ENCODE data around the gene CCDC66.
"Not testable (repeated sequence)": the region's sequence is repeated elsewhere in the genome, so short reads cannot be mapped to it uniquely, and the experiment has no call there.

The CCDC66 gene

GRCh38 chr3:56557831-56558170 lies 826 bp downstream of the CCDC66 start:
- H3K4me3 ChIP-seq (ENCODE audit: control insufficient read depth, low read depth, low read length), result peak overlapping the region; percentile 85
- no peak for DNase-seq (ENCODE audit: low read depth)
- TF ChIP-seq CTCF (IDR thresholded peaks at IDR 0.05; ENCODE audit: control insufficient read depth, insufficient read depth, low read depth, low read length, missing control alignments), result no peak

GRCh38 chr3:56573501-56573900 lies 16.5 kb downstream of the CCDC66 start:
- DNase-seq (ENCODE audit: low read depth), result no peak
- no peak for TF ChIP-seq CTCF (IDR thresholded peaks at IDR 0.05; ENCODE audit: control insufficient read depth, insufficient read depth, low read depth, low read length, missing control alignments)
- no peak overlapping the region for H3K4me3 ChIP-seq (ENCODE audit: control insufficient read depth, low read depth, low read length)

GRCh38 chr3:56581941-56582340 lies 25.0 kb downstream of the CCDC66 start:
- DNase-seq (ENCODE audit: low read depth); H3K4me3 ChIP-seq (ENCODE audit: control insufficient read depth, low read depth, low read length): not testable (repeated sequence)

- DNase-seq (ENCODE audit: low read depth); H3K4me3 ChIP-seq (ENCODE audit: control insufficient read depth, low read depth, low read length): not testable (repeated sequence)
These were observed 27.3 kb downstream of the CCDC66 start for GRCh38 chr3:56584275-56584674.

- no peak overlapping the region for H3K4me3 ChIP-seq (ENCODE audit: control insufficient read depth, low read depth, low read length)
- TF ChIP-seq CTCF (IDR thresholded peaks at IDR 0.05; ENCODE audit: control insufficient read depth, insufficient read depth, low read depth, low read length, missing control alignments), result no peak
- DNase-seq (ENCODE audit: low read depth), result no peak
These were observed 33.8 kb downstream of the CCDC66 start for GRCh38 chr3:56590814-56591213.

GRCh38 chr3:56591262-56591661 lies 34.3 kb downstream of the CCDC66 start:
- no peak for DNase-seq (ENCODE audit: low read depth)

GRCh38 chr3:56593455-56594158 lies 36.6 kb downstream of the CCDC66 start:
- no peak for TF ChIP-seq CTCF (IDR thresholded peaks at IDR 0.05; ENCODE audit: control insufficient read depth, insufficient read depth, low read depth, low read length, missing control alignments)
- H3K4me3 ChIP-seq (ENCODE audit: control insufficient read depth, low read depth, low read length), result no peak overlapping the region
- no peak for DNase-seq (ENCODE audit: low read depth)

More at GRCh38 chr3:56591262-56591661, 34.3 kb downstream of the CCDC66 start:
- TF ChIP-seq CTCF (IDR thresholded peaks at IDR 0.05; ENCODE audit: control insufficient read depth, insufficient read depth, low read depth, low read length, missing control alignments), result no peak
- H3K4me3 ChIP-seq (ENCODE audit: control insufficient read depth, low read depth, low read length), result no peak overlapping the region
